HG03457 (cell line): ENCODE measurements around the gene SLC22A23.
"Not testable (repeated sequence)": the region's sequence is repeated elsewhere in the genome, so short reads cannot be mapped to it uniquely, and the experiment has no call there.

Source experiments
- ATAC-seq: cut with Tn5 transposase; IDR thresholded peaks from one replicate; pipeline ENCODE4 v1.9.1; 2021; ENCODE audit warnings: moderate number of reproducible peaks; ENCODE audit not compliant: unreplicated experiment

Gene SLC22A23

DNA sequence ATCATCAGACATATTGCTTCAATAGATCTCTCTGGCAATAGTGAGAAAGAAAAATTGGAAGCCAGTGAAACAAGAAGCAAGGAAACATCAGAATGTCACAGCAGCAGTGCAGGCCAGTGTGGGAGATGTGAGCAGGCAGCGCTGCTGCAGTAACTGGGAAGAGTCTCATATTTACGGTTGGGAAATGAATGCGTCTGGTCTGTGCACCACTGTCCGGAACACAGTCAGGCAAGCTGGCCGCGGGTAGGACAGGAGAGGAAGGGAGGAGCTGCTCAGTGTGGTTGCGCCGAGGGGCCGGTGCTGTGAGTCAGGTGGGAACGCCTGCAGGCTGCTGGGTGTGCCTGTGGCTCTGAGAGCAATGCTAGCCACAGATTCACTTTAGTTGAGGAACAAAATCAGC is 204.5 kb downstream of the SLC22A23 start:
- ATAC-seq: no peak

DNA sequence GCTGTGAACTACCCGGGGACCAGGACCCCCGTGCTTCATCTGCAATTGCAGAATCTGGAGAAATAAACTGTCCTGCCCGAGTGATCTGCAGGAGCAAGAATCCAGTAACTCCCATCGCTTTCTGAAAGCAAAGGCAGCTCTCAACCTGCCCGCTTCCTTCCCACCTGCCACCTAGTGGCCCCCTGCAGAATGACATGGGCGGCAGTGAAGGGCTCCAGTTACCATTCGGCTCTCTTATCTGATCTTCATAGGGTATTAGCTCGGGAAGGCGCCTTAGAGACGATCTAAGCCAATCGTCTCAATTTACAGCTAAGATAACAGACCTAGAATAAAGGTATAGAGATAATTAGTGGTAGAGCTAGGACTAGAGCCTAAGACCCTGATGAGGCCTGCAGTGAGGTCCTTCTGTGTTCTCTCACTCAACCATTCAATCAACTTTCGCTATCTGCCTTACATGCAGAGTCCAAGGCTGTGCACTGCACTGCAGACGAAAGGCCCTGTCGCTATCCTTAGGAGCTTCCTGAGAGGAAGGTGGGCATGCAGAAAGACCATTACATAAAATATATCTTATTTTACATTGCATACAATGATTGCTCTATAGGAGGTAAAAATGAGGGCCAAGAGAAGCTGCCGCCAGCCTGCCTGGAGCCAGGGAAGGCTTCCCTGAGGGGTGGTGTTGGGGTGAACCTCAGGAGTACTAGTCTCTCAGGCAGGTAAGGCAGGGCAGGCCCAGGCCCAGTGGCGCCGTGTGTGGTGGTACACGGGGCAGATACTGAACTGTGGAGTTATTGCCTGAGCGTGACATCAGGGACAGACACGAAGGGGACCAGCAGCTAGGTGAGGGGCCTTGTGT is 205.2 kb downstream of the SLC22A23 start:
- ATAC-seq: no peak

- no peak for ATAC-seq
Measured at GRCh38 chr6:3250231-3250675, 206.6 kb downstream of the SLC22A23 start.

- no peak for ATAC-seq
Measured at GRCh38 chr6:3249821-3250220, 207.0 kb downstream of the SLC22A23 start.

DNA sequence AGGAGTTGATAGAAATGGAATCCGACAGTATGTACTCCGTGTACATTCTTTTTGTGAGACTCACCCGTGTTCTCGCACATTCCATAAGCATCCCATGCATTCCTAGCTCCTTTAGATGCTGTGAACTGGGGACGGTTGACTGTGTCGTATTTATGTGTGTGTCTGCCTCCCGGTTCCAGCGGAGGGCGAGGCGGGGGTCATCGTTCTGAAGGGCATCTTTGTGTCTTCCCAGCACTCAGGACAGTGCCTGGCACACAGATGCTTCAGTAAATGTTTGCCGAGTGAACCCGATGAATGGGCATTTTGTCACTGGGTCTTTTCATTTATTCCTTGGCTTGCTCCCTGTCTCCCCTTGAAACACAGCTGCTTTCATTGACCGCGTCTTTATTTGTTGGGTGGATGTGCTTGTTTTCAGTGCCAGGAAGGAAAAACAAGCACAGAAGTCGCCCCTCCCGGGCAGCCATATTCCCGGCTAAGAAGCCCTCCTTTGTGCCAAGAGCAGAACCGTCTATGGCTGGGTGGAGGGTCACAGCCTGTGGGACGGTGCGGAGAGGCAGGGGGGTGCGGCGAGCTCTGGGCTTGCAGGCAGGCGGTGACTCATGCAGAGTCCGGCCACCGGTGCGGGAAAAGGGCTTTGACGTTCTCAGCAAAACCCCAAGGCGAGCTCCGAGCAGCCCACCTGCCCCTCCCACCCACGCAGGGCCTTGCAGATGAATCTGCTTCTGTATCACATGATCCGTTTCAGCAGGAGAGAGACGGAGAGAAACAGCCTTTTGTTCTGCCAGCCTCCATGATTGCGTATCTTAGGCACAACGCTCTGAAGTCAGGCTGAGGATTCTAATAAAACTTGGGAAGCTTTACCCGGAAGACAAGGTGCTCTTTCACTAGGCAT is 209.3 kb downstream of the SLC22A23 start:
- ATAC-seq: no peak

DNA sequence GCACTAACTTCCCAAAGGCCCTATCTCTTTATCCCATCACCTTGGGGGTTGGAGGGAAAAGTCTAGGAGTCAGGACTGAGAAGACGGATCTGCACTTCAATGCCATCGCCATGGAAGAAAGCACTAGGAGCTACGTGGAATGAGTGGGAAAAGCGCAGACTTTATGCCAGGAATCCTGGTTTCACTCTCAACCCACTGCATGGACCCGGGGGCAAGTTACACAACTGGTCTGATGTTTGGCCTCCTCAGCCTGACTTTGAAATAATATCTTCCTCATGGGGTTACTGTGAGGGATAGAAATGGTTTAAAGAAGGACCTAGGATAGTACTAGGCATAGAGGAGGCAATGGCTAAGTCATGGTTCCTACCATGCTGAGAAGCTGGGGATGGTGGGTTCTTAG is 211.6 kb downstream of the SLC22A23 start:
- no peak for ATAC-seq

DNA sequence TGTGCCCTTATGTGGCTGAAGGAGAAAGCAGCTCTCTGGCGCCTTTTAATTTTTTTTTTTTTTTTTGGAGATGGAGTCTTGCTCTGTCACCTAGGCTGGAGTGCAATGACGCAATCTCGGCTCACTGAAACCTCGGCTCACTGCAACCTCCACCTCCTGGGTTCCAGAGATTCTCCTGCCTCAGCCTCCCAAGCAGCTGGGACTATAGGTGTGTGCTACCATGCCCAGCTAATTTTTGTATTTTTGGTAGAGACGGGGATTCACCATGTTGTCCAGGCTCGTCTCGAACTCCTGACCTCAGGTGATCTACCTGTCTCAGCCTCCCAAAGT is 212.1 kb downstream of the SLC22A23 start:
- not testable (repeated sequence) for ATAC-seq

GRCh38 chr6:3244003-3244831 is 212.6 kb downstream of the SLC22A23 start:
- no peak for ATAC-seq

DNA sequence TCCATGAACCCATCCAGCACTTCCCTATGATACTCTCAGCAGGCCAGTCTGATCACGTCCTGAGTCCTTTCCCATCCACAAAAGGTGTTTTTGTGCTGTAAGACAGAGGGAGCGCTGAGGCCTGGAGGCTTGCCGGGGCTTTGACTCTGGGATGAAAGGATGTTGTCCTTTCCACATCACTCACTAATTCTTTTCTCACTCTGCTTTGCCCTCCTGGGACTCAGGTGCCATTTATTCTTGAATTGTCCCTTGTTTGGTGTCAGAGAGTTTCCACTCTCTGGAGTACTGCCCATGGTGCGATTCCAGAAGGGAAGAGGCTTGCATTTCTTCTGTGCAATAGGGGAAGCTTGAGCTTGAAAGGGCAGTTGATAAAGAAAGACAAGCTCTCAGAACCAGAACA is 214.1 kb downstream of the SLC22A23 start:
- ATAC-seq: no peak

DNA sequence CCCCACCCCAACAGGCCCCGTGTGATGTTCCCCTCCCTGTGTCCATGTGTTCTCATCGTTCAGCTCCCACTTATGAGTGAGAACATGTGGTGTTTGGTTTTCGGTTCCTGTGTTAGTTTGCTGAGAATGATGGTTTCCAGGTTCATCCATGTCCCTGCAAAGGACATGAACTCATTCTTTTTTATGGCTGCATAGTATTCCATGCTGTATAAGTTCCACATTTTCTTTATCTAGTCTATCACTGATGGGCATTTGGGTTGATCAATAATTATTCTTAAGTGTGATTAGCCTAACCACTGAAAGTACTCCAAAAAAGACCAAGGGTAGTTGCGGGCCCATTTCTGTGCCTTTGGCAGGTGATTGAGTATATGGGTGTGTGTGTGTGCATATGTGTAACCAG is 215.1 kb downstream of the SLC22A23 start:
- not testable (repeated sequence) for ATAC-seq

DNA sequence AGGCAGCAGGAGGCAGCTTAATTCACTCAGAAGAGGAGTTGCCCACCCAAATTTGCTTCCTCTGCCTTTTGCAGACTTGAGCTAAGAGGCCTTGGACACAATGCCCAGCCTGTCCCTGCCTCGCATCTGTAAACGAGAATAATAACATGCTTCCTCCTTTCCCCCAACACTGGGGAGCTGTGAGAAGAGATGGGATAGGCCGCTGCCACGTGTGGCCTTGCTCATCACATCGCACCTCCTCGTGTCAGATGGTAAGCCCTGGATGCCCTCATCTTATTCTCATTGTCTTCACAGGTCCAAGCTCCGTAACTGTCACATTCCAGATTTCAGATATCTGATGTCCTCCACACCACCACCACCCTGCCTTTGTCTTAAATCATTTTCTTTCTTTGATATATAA is 216.3 kb downstream of the SLC22A23 start:
- no peak for ATAC-seq

- ATAC-seq: no peak
Measured at GRCh38 chr6:3239110-3239830, 217.6 kb downstream of the SLC22A23 start.

DNA sequence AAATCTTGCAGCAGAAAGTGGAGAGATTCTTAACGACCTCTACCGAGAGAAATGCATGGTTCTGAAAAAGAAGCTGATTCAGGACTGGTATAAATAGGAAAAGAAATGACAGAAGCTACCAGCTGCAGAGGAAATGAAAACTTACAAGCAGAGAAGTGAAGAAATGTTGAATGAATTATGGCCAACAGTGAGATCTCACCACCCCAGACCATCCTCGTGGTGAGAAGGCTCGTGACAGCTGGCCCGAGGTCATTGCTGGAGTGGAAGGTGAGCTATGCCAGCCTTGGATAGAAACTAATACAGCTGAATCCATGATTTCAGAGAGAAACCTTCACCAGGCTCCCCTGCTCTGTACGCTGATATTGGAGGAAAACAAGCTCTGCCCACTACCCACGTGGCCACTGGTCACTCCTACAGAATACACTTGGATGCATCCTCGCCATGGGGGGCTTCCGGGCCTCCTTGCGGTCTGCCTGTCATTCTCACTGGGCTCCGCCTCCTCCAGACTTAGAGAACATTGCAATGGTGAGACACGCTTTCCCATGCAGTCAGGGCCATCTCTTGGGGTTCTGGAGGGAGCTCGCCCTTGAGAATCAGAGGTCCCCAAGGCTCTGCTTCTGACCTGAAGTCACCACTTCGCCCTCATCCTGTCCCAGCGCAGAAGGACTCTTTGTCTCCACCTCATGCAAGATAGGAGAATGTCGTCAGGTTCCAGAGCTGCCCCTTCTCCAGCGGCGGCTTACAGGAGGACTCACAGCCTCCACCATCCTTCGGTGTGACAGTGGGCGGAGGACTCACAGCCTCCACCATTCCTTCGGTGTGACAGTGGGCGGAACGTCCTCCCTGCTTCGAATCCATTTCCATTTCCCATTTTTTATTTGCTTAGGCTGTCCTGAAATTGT is 218.8 kb downstream of the SLC22A23 start:
- ATAC-seq: no peak

- no peak for ATAC-seq
Measured at GRCh38 chr6:3236005-3236404, 220.8 kb downstream of the SLC22A23 start.

GRCh38 chr6:3235486-3235885 is 221.4 kb downstream of the SLC22A23 start:
- no peak for ATAC-seq

DNA sequence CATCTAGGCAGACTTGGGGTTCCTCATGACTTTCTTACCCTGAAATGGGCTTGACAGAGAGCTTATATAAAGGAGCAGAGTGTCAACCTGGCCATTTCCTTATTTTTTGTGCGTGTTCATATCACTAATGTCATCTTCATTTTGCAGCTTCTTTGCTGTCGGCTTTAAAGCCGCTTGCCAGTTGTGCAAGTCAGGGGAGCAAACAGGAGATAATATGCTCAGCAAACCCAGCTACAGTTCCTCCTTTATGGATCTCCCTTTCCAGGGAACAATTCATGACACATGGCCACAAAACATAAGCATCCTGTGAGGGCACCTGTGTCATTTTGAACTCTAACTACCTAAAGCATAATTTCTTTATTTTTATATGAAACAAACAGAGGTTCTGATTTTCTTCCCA is 222.9 kb downstream of the SLC22A23 start:
- ATAC-seq: no peak

GRCh38 chr6:3233321-3233720 is 223.5 kb downstream of the SLC22A23 start:
- ATAC-seq: no peak

GRCh38 chr6:3232017-3232945 is 224.6 kb downstream of the SLC22A23 start:
- no peak for ATAC-seq
